Neural progenitor cell (in vitro differentiated cells): ENCODE data around the gene PODXL2.

Experiments
- EZH2 ChIP-seq: fragments of 200-600 bp; sonication (generic); IDR thresholded peaks from 2 replicates; pipeline ENCODE4 v1.6.1; 2017; ENCODE audit warnings: antibody characterized with exemption, mild to moderate bottlenecking, moderate library complexity
- TF ChIP-seq, protein P1 (sequence below): fragments of 200-600 bp; sonication (generic); IDR thresholded peaks from 2 replicates; pipeline ENCODE4 v1.5.1; 2017; ENCODE audit warnings: antibody characterized with exemption, mild to moderate bottlenecking

GRCh38 chr3:127634653-127635052 is 5.7 kb downstream of the PODXL2 start:
- TF ChIP-seq, protein P1, sequence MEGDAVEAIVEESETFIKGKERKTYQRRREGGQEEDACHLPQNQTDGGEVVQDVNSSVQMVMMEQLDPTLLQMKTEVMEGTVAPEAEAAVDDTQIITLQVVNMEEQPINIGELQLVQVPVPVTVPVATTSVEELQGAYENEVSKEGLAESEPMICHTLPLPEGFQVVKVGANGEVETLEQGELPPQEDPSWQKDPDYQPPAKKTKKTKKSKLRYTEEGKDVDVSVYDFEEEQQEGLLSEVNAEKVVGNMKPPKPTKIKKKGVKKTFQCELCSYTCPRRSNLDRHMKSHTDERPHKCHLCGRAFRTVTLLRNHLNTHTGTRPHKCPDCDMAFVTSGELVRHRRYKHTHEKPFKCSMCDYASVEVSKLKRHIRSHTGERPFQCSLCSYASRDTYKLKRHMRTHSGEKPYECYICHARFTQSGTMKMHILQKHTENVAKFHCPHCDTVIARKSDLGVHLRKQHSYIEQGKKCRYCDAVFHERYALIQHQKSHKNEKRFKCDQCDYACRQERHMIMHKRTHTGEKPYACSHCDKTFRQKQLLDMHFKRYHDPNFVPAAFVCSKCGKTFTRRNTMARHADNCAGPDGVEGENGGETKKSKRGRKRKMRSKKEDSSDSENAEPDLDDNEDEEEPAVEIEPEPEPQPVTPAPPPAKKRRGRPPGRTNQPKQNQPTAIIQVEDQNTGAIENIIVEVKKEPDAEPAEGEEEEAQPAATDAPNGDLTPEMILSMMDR, result no peak
- no peak for TF ChIP-seq EZH2
